Keratinocyte (primary cell): ENCODE data around the gene LSM14B.

ENCODE experiments used
- EZH2 ChIP-seq: IDR thresholded peaks from one replicate; pipeline ENCODE4 v1.6.1; 2012; ENCODE audit warnings: inconsistent platforms, mild to moderate bottlenecking, low read length, moderate library complexity
- TF ChIP-seq, protein P1 (sequence below), 3 experiments: IDR thresholded peaks in 1 of 3; conservative IDR thresholded peaks in 1 of 3; optimal IDR thresholded peaks in 1 of 3; 2 replicates in 2 of 3; 3 replicates in 1 of 3; pipeline versions ENCODE3 to v1.5.1; 2011; ENCODE audit warnings: low read length in 3 of 3, mild to moderate bottlenecking in 3 of 3, moderate library complexity in 2 of 3, control low read depth in 1 of 3, inconsistent platforms in 1 of 3; ENCODE audit not compliant: insufficient read depth in 2 of 3; ENCODE audit errors: extremely low read depth in 1 of 3

GRCh38 chr20:62182469-62183425 is 60.5 kb downstream of the LSM14B start, which contains the start of gene MTG2:
- TF ChIP-seq, protein P1, sequence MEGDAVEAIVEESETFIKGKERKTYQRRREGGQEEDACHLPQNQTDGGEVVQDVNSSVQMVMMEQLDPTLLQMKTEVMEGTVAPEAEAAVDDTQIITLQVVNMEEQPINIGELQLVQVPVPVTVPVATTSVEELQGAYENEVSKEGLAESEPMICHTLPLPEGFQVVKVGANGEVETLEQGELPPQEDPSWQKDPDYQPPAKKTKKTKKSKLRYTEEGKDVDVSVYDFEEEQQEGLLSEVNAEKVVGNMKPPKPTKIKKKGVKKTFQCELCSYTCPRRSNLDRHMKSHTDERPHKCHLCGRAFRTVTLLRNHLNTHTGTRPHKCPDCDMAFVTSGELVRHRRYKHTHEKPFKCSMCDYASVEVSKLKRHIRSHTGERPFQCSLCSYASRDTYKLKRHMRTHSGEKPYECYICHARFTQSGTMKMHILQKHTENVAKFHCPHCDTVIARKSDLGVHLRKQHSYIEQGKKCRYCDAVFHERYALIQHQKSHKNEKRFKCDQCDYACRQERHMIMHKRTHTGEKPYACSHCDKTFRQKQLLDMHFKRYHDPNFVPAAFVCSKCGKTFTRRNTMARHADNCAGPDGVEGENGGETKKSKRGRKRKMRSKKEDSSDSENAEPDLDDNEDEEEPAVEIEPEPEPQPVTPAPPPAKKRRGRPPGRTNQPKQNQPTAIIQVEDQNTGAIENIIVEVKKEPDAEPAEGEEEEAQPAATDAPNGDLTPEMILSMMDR (optimal IDR thresholded peaks at IDR 0.05 in 1 of 3, IDR thresholded peaks at IDR 0.05 in 1 of 3, conservative IDR thresholded peaks at IDR 0.05 in 1 of 3; ENCODE audit: extremely low read depth in 1 of 3, insufficient read depth in 2 of 3, low read length in 3 of 3) = no peak
- TF ChIP-seq EZH2 = no peak
